ENCODE data around the gene HIC1.

GRCh38 chr17:2090210-2090641 lies 35.3 kb downstream of the HIC1 start:
- TF ChIP-seq CTCF (IDR thresholded peaks at IDR 0.05) = no peak
- TF ChIP-seq POLR2AphosphoS5 (IDR thresholded peaks at IDR 0.05) = no peak
- no peak for TF ChIP-seq POLR2A (IDR thresholded peaks at IDR 0.05)
